SK-N-SH treated with all-trans-retinoic acid at 6 μM for 48 hours (cell line): ENCODE data around the gene LRRC4C.

Experiments
- CREB5 ChIP-seq: fragments of 250-450 bp; sonication (Bioruptor Pico); IDR thresholded peaks from 2 replicates; pipeline ENCODE4 v1.5.1; 2020; ENCODE audit warnings: low read depth, mild to moderate bottlenecking, moderate library complexity
- GLIS3 ChIP-seq: fragments of 250-450 bp; sonication (Bioruptor Pico); IDR thresholded peaks from 2 replicates; pipeline ENCODE4 v1.5.0; 2020; ENCODE audit warnings: mild to moderate bottlenecking, moderate library complexity
- ISL1 ChIP-seq: fragments of 250-450 bp; sonication (Bioruptor Pico); IDR thresholded peaks from 2 replicates; pipeline ENCODE4 v2.1.2; 2022; ENCODE audit warnings: mild to moderate bottlenecking, moderate library complexity
- OSR1 ChIP-seq: fragments of 250-450 bp; sonication (Bioruptor Pico); IDR thresholded peaks from 2 replicates; pipeline ENCODE4 v1.8.0; 2022; ENCODE audit warnings: moderate library complexity, mild to moderate bottlenecking, inconsistent platforms
- TOX ChIP-seq: fragments of 250-450 bp; sonication (Bioruptor Pico); IDR thresholded peaks from 2 replicates; pipeline ENCODE4 v1.8.0; 2021; ENCODE audit warnings: mild to moderate bottlenecking, moderate library complexity, borderline replicate concordance
- ZFP30 ChIP-seq: fragments of 450-650 bp; formaldehyde crosslinking; IDR thresholded peaks from 2 replicates; pipeline ENCODE4 v1.5.0; 2022; ENCODE audit warnings: mild to moderate bottlenecking, moderate library complexity
- ZNF70 ChIP-seq: fragments of 450-650 bp; formaldehyde crosslinking; IDR thresholded peaks from 2 replicates; pipeline ENCODE4 v1.5.0; 2020; ENCODE audit warnings: mild to moderate bottlenecking, moderate library complexity
- TF ChIP-seq, protein P1 (sequence below): fragments of 250-450 bp; sonication (Bioruptor Pico); IDR thresholded peaks from 2 replicates; pipeline ENCODE4 v1.8.0; 2020; ENCODE audit warnings: mild to moderate bottlenecking, moderate library complexity, borderline replicate concordance
- TF ChIP-seq, protein P2 (sequence below): fragments of 250-450 bp; sonication (Bioruptor Pico); IDR thresholded peaks from 2 replicates; pipeline ENCODE4 v1.8.0; 2021; ENCODE audit warnings: low read depth, mild to moderate bottlenecking, moderate library complexity, borderline replicate concordance

- no peak for TF ChIP-seq ISL1 (CRISPR knock-in tag)
- TF ChIP-seq, protein P1, sequence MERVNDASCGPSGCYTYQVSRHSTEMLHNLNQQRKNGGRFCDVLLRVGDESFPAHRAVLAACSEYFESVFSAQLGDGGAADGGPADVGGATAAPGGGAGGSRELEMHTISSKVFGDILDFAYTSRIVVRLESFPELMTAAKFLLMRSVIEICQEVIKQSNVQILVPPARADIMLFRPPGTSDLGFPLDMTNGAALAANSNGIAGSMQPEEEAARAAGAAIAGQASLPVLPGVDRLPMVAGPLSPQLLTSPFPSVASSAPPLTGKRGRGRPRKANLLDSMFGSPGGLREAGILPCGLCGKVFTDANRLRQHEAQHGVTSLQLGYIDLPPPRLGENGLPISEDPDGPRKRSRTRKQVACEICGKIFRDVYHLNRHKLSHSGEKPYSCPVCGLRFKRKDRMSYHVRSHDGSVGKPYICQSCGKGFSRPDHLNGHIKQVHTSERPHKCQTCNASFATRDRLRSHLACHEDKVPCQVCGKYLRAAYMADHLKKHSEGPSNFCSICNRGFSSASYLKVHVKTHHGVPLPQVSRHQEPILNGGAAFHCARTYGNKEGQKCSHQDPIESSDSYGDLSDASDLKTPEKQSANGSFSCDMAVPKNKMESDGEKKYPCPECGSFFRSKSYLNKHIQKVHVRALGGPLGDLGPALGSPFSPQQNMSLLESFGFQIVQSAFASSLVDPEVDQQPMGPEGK (CRISPR knock-in tag) = no peak
- TF ChIP-seq, protein P2, sequence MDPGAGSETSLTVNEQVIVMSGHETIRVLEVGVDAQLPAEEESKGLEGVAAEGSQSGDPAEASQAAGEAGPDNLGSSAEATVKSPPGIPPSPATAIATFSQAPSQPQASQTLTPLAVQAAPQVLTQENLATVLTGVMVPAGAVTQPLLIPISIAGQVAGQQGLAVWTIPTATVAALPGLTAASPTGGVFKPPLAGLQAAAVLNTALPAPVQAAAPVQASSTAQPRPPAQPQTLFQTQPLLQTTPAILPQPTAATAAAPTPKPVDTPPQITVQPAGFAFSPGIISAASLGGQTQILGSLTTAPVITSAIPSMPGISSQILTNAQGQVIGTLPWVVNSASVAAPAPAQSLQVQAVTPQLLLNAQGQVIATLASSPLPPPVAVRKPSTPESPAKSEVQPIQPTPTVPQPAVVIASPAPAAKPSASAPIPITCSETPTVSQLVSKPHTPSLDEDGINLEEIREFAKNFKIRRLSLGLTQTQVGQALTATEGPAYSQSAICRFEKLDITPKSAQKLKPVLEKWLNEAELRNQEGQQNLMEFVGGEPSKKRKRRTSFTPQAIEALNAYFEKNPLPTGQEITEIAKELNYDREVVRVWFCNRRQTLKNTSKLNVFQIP (CRISPR knock-in tag) = no peak
- no peak for TF ChIP-seq ZFP30 (CRISPR knock-in tag)
- no peak for TF ChIP-seq CREB5 (CRISPR knock-in tag)
- no peak for TF ChIP-seq GLIS3 (CRISPR knock-in tag)
- no peak for TF ChIP-seq OSR1 (CRISPR knock-in tag)
- no peak for TF ChIP-seq ZNF70 (CRISPR knock-in tag)
- TF ChIP-seq TOX (CRISPR knock-in tag) = no peak
Measured at GRCh38 chr11:41146326-41146725, 313.1 kb downstream of the LRRC4C start.
